GM19452 (cell line): Measurements from ENCODE around the gene KDM5A.
"Not testable (repeated sequence)": the region's sequence is repeated elsewhere in the genome, so short reads cannot be mapped to it uniquely, and the experiment has no call there.

Experiments
- ATAC-seq: cut with Tn5 transposase; IDR thresholded peaks from one replicate; pipeline ENCODE4 v1.9.1; 2021; ENCODE audit not compliant: unreplicated experiment

The KDM5A gene

DNA sequence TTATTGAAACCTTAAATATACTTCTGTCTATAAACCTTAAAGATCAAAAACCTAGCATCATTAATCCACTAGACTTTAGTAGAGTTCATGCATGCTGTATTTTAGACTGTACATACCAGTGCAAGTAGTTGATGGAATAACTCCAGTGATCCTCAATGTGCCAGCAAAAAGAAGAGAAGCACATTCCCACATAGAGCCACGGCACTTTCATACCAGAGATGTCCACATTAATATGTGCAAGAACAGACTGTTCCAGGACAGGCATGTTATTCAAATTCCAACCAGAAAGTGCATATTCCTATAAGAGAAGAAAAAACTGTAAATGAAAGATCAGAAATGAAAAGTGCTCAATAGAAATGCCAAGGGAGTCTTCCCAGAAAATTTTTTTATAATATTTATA, 55.0 kb downstream of the KDM5A start:
- ATAC-seq, result no peak

DNA sequence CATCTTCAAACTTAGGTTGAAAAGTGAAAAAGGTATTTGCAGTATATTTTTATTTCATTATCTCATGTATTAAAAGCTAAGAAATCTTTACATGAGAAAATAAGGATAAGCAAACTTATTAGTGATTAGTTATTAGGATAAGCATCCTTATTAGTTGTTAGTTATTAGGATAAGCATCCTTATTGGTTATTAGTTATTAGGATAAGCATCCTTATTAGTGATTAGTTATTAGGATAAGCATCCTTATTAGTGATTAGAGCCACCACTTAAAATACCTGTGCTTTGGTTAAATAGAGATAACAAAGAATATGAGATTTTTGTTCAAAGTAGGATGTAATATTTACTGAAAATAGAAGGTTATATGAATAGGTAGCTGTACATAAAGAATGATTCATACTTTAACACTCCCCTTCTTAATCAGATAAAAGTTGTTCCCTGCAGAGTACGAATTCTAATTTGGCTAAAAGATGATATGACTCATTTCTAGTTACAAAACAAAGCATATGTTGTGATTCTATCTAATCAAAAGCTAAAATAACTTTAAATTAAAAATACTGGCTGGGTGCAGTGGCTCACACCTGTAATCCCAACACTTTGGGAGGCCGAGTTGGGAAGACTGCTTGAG, 56.4 kb downstream of the KDM5A start:
- ATAC-seq, result no peak

DNA sequence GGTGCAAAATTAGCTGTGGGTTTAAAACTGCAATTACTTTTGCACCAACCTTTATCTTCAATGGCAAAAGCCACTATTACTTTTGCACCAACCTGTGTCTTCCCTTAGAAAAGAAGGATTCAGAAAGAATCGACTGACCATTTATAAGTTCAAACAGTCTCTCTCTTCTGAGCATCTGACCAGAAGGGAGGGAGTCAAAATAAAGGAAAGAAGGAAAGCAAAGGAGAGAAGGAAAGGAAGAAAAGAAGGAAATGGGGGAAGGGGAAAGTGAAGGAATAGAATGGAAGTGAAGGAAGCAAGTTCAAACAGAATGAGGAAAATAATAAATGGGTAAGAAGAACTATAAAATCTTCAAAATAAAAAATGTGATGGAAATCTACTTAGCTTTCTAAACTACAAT, 57.8 kb downstream of the KDM5A start:
- ATAC-seq, result no peak

DNA sequence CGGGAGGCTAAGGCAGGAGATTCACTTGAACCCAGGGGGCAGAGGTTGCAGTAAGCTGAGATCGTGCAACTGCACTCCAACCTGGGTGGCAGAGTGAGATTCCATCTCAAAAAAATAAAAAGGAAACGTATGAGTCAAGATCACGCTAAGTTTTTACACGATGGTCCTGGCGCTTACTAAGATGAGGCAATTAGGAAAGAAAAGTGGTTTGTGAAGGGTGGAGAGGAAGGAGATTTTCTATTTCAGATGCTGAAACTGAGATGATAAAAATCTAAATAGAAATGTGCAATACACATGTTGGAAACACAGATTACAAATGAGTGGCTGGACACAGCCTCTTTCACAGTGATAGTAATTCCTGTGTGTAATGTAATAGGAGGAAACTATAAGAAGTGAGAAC, 63.2 kb downstream of the KDM5A start:
- ATAC-seq, result no peak

DNA sequence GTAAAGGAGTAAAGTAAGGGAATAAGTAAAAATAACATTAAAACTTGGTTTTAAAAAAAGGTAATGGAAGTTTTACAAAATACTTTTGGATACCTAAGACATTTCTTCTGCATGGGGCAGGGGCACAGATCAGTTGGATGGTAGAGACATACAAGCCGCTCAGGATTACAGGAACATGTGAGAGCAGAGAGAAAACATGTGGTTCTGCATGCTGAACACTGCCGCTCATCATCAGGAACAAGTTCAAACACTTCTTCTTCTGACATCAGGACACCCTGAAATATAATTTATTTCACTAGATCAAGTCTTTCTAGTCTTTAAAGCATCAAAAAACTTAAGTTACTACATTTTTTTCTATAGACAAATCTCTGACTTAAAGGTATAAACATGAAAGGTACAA, 65.6 kb downstream of the KDM5A start:
- ATAC-seq, result no peak

DNA sequence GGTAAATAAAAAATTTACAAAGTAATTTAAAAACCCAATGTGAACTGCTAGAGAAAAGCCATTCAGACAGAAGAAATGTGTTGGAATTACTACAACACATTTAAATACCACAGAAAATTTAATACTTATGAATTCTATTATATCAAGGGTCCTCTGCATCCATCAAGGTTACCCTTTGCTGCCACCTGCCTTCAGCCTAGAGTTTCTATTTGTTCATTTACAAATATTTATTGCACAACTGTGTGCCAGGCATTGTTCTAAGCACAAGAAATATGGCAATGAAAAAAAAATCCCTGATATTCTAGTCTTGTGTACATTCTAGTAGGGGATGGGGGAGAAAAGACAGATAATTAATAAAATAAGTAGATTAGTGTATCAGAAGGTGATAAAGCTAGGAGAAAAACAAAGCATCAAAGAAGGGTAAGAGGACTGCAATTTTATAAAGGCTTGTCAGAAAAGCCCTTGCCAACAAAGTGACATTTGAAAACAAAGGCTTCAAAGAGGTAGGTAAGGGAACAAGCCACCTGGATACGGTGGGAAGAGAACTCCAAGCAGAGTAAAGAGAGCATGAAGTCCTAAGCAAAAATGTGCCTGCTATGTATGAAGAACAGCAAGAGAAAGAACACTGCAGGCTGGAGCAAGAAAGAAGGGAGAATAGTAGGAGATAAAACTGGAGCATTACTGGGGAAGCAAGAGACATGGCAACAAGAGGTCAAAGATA, 67.4 kb downstream of the KDM5A start:
- no peak for ATAC-seq

DNA sequence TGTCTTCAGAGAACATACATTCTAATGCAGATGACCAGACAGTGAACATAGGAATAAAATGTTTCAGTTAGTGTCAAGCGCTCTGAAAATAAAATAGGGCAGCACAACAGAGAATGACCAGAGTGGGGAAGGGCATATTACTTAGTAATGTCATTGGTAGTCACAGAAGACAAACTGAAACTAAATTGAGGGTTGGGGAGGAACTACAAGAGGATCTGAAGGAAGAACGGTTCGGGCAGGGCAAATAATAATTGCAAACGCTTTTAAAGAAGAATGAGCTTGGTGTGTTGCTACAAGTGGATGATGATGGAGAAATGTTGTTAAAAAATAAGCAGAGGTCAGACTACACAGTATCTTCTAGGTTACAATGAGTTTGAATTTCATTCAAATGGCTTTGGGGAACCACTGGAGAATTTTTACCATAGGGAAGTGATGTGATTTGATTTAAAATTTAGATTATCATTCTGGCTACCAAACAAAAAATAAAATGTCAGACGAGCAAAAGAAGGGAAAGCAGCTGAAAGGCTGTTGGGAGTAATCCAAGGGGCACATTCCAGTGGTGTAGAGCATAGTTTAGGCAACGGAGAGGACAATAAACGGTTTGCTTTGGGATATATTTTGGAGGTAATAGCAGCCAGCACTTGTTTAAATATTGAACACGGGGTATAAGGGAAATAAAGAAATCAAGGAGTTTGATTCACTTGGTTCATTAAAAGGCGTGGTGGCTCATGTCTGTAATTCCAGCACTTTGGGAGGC, 70.2 kb downstream of the KDM5A start:
- no peak for ATAC-seq

DNA sequence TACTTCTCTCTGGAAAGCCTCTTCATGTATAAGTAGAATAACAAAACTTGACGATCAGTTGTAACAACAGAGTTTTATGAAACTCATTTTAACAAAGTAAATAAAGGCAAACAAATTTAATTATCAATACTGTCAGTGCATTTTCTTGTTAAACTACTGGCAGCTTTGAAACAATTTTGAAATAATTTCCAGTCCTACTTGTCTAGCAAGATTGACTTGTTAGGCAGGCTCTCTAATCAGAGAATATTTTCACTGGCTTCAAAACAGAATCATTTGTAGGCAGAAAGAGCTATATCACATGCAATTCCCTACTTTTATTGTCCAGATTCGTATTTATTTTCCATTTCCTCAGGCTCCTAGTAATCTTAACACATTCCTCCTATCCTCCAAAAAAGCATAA, 80.6 kb downstream of the KDM5A start:
- ATAC-seq, result no peak

DNA sequence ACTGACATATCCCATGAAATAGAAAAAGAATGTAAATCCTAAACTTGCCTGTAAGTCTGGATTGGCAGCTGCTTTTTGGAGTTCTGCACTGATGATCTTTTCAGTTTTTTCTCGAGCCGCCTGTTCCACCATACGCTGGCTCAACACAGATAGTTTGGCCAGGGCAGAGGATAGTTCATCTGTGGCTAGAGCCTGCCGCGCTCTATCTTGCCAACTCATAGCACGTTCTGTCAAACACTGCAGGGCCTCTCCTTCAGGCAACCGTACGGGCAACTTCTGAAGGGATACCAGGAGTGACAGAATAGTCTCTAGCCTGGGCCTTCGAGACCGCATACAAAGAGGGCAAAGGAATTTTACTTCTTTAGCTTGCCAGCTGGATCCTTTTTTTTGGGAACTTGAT, 81.7 kb downstream of the KDM5A start:
- no peak for ATAC-seq

DNA sequence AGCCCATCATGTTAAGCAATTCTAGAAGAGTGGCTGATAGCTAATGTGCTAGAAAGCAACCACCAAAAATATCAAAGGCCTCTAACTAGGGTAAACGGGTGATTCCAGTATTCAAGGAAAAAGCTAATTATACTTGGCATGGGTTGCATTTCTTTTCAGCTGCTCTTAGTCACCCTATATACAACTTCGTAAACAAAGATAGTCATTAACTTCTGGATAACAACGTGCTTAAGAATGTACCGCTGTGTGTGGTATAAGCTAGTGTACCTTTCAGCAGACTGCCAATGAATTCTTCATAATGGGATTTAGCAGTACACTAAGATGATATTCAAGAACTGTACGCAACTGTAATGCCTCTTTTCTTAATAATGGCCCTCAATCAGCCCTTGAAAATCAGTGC, 84.3 kb downstream of the KDM5A start:
- no peak for ATAC-seq

DNA sequence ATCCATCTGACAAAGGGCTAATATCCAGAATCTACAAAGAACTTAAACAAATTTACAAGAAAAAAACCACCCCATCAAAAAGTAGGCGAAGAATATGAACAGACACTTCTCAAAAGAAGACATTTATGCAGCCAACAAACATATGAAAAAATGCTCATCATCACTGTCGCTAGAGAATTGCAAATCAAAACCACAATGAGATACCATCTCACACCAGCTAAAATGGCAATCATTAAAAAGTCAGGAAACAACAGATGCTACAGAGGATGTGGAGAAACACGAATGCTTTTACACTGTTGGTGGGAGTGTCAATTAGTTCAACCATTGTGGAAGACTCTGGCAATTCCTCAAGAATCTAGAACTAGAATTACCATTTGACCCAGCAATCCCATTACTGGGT, 86.4 kb downstream of the KDM5A start:
- ATAC-seq, result not testable (repeated sequence)

DNA sequence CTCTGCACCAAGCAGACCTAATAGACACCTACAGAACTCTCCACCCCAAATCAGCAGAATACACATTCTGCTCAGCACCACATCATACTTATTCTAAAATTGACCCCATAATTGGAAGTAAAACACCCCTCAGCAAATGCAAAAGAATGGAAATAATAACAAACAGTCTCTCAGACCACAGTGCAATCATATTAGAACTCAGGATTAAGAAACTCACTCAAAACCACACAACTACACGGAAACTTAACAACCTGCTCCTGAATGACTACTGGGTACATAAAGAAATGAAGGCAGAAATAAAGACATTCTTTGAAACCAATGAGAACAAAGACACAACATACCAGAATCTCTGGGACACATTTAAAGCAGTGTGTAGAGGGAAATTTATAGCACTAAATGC, 89.0 kb downstream of the KDM5A start:
- ATAC-seq, result not testable (repeated sequence)

DNA sequence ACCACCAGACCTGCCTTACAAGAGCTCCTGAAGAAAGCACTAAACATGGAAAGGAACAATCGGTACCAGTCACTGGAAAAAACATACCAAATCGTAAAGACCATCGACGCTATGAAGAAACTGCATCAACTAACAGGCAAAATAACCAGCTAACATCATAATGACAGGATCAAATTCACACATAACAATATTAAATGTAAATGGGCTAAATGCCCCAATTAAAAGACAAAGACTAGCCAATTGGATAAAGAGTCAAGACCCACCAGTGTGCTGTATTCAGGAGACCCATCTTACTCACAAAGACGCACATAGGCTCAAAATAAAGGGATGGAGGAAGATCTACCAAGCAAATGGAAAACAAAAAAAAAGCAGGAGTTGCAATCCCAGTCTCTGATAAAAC, 89.6 kb downstream of the KDM5A start:
- not testable (repeated sequence) for ATAC-seq

DNA sequence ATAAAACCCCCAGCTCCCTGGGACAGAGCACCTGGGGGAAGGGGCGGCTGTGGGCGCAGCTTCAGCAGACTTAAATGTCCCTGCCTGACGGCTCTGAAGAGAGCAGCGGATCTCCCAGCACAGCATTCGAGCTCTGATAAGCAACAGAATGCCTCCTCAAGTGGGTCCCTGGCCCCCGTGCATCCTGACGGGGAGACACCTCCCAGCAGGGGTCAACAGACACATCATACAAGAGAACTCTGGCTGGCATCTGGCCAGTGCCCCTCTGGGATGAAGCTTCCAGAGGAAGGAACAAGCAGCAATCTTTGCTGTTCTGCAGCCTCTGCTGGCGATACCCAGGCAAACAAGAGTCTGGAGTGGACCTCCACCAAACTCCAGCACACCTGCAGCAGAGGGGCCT, 91.1 kb downstream of the KDM5A start:
- not testable (repeated sequence) for ATAC-seq

DNA sequence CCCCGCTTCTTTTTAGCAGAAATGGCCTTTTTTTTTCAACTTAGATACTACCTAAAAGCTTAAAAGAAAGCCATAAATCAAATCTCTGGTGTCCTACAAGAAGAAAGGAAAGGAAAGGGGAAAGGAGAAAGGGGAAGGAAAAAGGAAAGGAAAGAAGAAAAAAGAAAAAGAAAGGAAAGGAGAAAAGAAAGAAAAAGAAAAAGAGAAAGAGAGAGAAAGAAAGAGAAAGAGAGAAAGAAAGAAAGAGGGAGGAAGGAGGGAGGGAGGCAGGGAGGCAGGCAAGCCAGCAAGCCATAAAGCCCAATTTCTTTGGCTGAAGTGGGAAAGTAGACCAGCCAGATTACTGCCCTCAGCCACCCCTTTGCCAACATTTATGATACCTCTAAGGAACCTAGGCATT, 94.0 kb downstream of the KDM5A start:
- ATAC-seq, result no peak

DNA sequence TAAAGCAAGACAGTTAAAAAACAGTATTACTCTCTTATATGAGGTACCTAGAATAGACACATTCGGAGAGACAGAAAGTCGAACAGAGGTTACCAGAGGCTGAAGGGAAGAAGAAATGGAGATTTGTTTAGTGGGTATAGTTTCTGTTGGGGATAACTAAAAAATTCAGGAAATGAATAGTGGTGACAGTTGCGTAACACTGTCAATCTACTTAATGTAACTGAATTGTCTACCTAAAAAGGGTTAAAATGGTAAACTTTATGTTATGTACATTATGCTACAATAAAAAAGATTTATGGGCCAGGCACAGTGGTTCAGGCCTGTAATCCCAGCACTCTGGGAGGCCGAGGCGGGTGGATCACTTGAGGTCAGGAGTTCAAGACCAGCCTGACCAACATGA, 95.9 kb downstream of the KDM5A start:
- ATAC-seq, result no peak

DNA sequence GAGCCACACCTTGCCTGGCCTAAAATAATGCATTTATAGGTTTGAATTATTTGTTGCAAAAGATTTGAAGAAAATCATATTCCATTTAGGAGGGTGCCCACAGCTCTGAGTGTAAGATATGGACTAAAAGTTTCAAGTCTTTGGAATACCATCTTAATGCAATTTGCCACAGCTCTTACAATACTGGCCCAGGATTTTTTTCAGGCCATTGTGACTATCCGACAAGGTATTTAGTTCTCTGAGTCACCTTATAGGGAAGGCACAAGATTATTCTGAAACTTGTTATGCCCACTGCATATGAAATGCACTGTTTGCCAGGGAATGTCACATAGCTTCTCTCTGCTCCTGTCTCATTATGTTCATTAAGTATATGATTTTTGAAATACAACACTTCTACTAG, 96.9 kb downstream of the KDM5A start:
- no peak for ATAC-seq

DNA sequence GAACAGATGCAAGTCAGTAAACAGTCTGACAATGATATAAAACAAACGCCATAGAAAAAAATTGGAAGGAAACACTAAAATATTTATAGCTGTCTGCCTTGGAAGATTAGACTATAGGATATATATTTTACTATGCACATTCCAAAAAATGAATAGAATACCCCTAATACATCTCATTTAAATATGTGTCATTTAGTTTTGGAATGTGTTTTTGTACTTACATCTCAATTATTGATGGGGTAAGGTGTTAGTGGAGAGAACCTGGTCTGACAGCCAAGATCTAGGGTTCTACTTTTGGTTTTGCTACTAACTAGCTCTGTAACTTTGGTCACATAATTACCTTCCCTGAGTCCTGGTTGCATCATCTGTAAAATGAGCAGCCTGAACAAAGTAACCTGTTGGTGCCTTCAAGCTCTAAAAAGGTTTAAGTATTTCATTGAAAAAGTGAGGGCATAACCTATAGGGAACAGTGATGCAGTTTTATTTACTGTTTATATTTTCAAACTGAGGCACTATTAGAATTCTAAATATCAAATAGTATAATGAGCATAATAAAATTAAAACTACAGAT, 97.9 kb downstream of the KDM5A start:
- no peak for ATAC-seq

DNA sequence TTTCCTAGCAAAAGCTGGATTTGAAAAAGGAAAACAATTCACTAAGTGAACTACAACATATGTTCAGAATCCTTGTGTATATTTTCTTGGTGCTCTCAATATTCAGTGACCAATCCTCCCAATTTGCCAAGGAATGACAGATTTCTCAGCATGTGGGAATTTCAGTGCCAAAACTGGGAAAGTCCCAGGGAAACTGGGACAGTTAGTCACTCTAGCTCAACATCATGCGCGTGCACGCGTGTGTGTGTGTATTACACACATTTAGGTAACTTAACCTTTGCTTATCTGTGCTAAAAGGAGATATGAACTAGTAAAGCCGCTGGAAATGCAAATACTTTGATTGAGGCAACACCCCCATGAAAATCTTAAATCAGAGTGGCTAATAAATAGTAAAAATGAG, 100.4 kb downstream of the KDM5A start:
- ATAC-seq, result no peak

DNA sequence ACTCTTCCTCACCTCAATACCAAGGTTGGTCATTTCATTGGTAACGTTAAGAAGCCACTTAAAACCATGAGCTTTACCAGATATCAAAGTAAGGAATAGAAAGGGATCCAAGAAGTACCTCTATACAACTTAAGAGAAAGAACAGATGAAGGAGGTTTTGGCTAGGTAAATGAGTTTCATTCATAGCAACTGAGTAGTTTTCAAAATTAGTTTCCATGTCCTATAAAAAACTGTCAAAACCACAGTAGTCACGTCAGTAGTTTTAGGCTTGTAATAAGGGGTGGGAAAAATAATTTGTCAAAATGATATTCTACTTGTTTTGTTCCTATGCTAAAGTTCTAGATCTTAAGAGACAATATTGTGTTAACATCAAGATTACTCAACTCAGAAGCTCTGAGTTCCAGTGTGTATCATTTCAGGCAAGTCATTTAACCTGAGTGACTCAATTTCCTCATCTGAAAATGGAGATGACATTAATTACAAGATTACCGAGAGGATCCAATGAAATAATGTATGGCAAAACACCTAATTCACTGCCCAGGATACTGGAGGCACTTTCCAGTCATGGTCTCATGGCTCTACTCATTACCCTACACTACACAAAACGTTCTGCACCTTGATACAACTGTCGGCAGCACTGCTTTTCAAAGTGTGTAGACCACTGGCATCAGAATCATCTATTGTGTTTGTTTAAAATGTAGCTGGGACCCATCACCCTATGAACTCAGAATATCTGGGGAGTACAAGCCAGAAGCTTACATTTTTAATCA, 102.4 kb downstream of the KDM5A start:
- no peak for ATAC-seq

DNA sequence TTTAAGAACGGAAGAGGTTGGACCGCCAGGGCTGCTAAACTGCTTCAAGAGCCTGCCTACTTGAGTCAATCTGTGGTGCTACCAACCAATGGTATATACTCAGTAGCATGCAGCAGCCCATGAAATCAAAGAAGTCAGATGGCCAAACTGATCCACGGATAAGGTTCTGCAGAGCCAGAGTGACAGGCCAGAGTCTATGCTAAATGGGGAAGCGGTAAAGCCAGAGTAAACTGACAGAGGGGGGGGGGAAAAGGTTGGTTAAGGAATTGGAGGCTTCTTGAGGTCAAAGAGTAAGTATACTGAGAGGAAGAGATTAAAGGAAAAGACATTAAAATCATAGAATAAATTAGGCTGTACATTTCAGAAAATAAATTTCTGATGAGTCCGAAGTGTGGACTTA, 111.1 kb downstream of the KDM5A start:
- ATAC-seq, result no peak
